Measurements from ENCODE around the gene POLR3GL.

The POLR3GL gene

GRCh38 chr1:145992958-145993617, 28.6 kb downstream of the POLR3GL start:
- DNase-seq (ENCODE audit: low read depth): no peak

GRCh38 chr1:145993618-145994390, 29.3 kb downstream of the POLR3GL start:
- no peak for DNase-seq (ENCODE audit: low read depth)

GRCh38 chr1:145994391-145995120, 30.1 kb downstream of the POLR3GL start:
- no peak for DNase-seq (ENCODE audit: low read depth)

- no peak for DNase-seq (ENCODE audit: low read depth)
These were observed 30.8 kb downstream of the POLR3GL start for GRCh38 chr1:145995148-145995881.

- no peak for DNase-seq (ENCODE audit: low read depth)
These were observed 31.5 kb downstream of the POLR3GL start for GRCh38 chr1:145995964-145996432.

- peak; percentile 84 for DNase-seq (ENCODE audit: low read depth)
These were observed 32.0 kb downstream of the POLR3GL start, which contains the start of gene TXNIP for GRCh38 chr1:145996433-145997015. TSS of gene TXNIP (minus strand) at chr1:145996579. CDS start at chr1:145996266, 313 bp downstream.

- no peak for DNase-seq (ENCODE audit: low read depth)
These were observed 32.7 kb downstream of the POLR3GL start for GRCh38 chr1:145997016-145997717.

- no peak for DNase-seq (ENCODE audit: low read depth)
These were observed 33.2 kb downstream of the POLR3GL start for GRCh38 chr1:145997718-145998023.

- no peak for DNase-seq (ENCODE audit: low read depth)
These were observed 35.0 kb downstream of the POLR3GL start for GRCh38 chr1:145999321-146000024.

- DNase-seq (ENCODE audit: low read depth): no peak
These were observed 37.2 kb downstream of the POLR3GL start for GRCh38 chr1:146001709-146002108.

GRCh38 chr1:146007489-146008133, 43.1 kb downstream of the POLR3GL start:
- DNase-seq (ENCODE audit: low read depth): no peak

GRCh38 chr1:146010126-146010738, 45.7 kb downstream of the POLR3GL start:
- DNase-seq (ENCODE audit: low read depth): no peak

- DNase-seq (ENCODE audit: low read depth): no peak
These were observed 48.4 kb downstream of the POLR3GL start for GRCh38 chr1:146012703-146013558.

GRCh38 chr1:146013559-146013922, 49.1 kb downstream of the POLR3GL start:
- no peak for DNase-seq (ENCODE audit: low read depth)

GRCh38 chr1:146016891-146017290, 52.4 kb downstream of the POLR3GL start:
- DNase-seq (ENCODE audit: low read depth): no peak

GRCh38 chr1:146019231-146020057, 55.0 kb downstream of the POLR3GL start:
- no peak for DNase-seq (ENCODE audit: low read depth)

Data from stimulated activated CD8-positive, alpha-beta memory T cell treated with anti-CD3 and anti-CD28 coated beads, Interleukin-15, amount 100 ng/mL, for 1 hour (primary cell).